HCT116 (cell line): ENCODE data around the gene CYP11A1. TPM values are rescaled to one million over a fixed set of nuclear protein-coding genes. Genes with fewer than 3 reads are reported as not detected.
A peak's percentile ranks its signal among the peaks of the same experiment; 100 is the strongest.

ENCODE experiments used
- ATAC-seq: fragments of 200-7000 bp; cut with Tn5 transposase; 2 replicates; pipeline ENCODE4 v1.9.1; 2020; ENCODE audit warnings: mild to moderate bottlenecking, moderate library complexity
- BruUV-seq: library from RNA; stranded (reverse); fragments of 400-500 nt; replicated peaks from 2 replicates; lab custom pipeline; 2021; lab: Mats Ljungman, UMichigan
- CTCF ChIA-PET: fragments of 300-600 bp; sonication (Branson Sonifier 250); formaldehyde crosslinking; loops from one replicate; lab custom pipeline; 2021; ENCODE audit warnings: antibody characterized with exemption; lab: Charles Lee
- POLR2A ChIA-PET: fragments of 300-600, 350-600 bp; sonication (Branson Sonifier 250); formaldehyde crosslinking; loops from one replicate; lab custom pipeline; 2021; ENCODE audit warnings: antibody characterized with exemption; lab: Charles Lee
- RAD21 ChIA-PET, 2 experiments: fragments of 300-600 bp; sonication (Branson Sonifier 250); formaldehyde crosslinking; loops; one replicate each; lab custom pipeline; 2023; ENCODE audit warnings: low total read pairs in 2 of 2; ENCODE audit not compliant: uncharacterized antibody in 2 of 2, unreplicated experiment in 2 of 2, low non-redundant PET in 1 of 2; lab: Charles Lee
- DNase-seq: peaks from one replicate; pipeline ENCODE4 v3.0.0-alpha.2; 2010; ENCODE audit warnings: low read depth, low spot score
- H2AFZ ChIP-seq: fragments of 200-600 bp; shearing (Covaris generic), sonication (generic); 2 replicates; pipeline ENCODE4 v1.6.1; 2017; ENCODE audit warnings: low read depth, mixed run types, mixed read lengths, antibody characterized with exemption, low read length; ENCODE audit not compliant: poor library complexity, severe bottlenecking
- H3K27ac ChIP-seq: 2 replicates; pipeline ENCODE4 v1.5.1; 2012; ENCODE audit warnings: low read depth, low read length
- H3K27me3 ChIP-seq: fragments of 200-600 bp; sonication (generic); 2 replicates; pipeline ENCODE4 v1.6.1; 2016; ENCODE audit warnings: mixed run types, low read length, mixed read lengths; ENCODE audit not compliant: insufficient read depth
- H3K36me3 ChIP-seq, 2 experiments: fragments of 200-500 bp in 1 of 2; fragments of 200-600 bp in 1 of 2; sonication (Bioruptor generic) in 1 of 2; sonication (generic) in 1 of 2; 2 replicates each; pipeline versions ENCODE4 v1.5.1 to v1.6.1; 2014 to 2016; ENCODE audit warnings: low read length in 2 of 2, inconsistent platforms in 1 of 2, mixed read lengths in 1 of 2, mixed run types in 1 of 2; ENCODE audit not compliant: insufficient read depth in 2 of 2, control insufficient read depth in 1 of 2
- H3K4me1 ChIP-seq, 2 experiments: fragments of 200-600 bp in 1 of 2; sonication (generic) in 1 of 2; 2 replicates each; pipeline versions ENCODE4 v1.5.1 to v1.6.1; 2012 to 2017; ENCODE audit warnings: low read length in 2 of 2, inconsistent platforms in 1 of 2, mild to moderate bottlenecking in 1 of 2, mixed read lengths in 1 of 2, mixed run types in 1 of 2, moderate library complexity in 1 of 2; ENCODE audit not compliant: insufficient read depth in 2 of 2, control insufficient read depth in 1 of 2
- H3K4me2 ChIP-seq: fragments of 200-600 bp; sonication (generic); 2 replicates; pipeline ENCODE4 v1.6.1; 2017; ENCODE audit warnings: mixed run types, low read length, mixed read lengths
- H3K4me3 ChIP-seq, 2 experiments: fragments of 200-600 bp in 1 of 2; sonication (generic) in 1 of 2; replicated peaks in 1 of 2; 2 replicates each; pipeline ENCODE4 v1.5.1; 2011 to 2016; ENCODE audit warnings: low read length in 2 of 2, control low read depth in 1 of 2, low read depth in 1 of 2, mild to moderate bottlenecking in 1 of 2, mixed read lengths in 1 of 2, mixed run types in 1 of 2
- H3K79me2 ChIP-seq: fragments of 200-600 bp; sonication (generic); 2 replicates; pipeline ENCODE4 v1.6.1; 2017; ENCODE audit warnings: mild to moderate bottlenecking, mixed run types, low read length, moderate library complexity, mixed read lengths; ENCODE audit not compliant: insufficient read depth
- H3K9ac ChIP-seq: fragments of 200-600 bp; sonication (generic); 2 replicates; pipeline ENCODE4 v1.6.1; 2016; ENCODE audit warnings: low read length, mixed read lengths
- H3K9me2 ChIP-seq: fragments of 200-600 bp; sonication (generic), shearing (Covaris generic); 2 replicates; pipeline ENCODE4 v1.6.1; 2017; ENCODE audit warnings: mixed run types, mild to moderate bottlenecking, moderate library complexity; ENCODE audit not compliant: insufficient read depth
- H3K9me3 ChIP-seq, 2 experiments: fragments of 200-500 bp in 1 of 2; fragments of 200-600 bp in 1 of 2; sonication (Bioruptor generic) in 1 of 2; sonication (generic) in 1 of 2; 2 replicates each; pipeline ENCODE4 v1.6.1; 2014 to 2017; ENCODE audit warnings: low read length in 2 of 2, mixed read lengths in 2 of 2, inconsistent platforms in 1 of 2, low read depth in 1 of 2, mild to moderate bottlenecking in 1 of 2, mixed run types in 1 of 2, moderate library complexity in 1 of 2; ENCODE audit not compliant: control insufficient read depth in 1 of 2, insufficient read depth in 1 of 2
- H4K20me1 ChIP-seq: fragments of 200-600 bp; sonication (generic), shearing (Covaris generic); 2 replicates; pipeline ENCODE4 v1.6.1; 2017; ENCODE audit warnings: mixed run types, mild to moderate bottlenecking, moderate library complexity; ENCODE audit not compliant: insufficient read depth
- CEBPB ChIP-seq: IDR thresholded peaks from 2 replicates; pipeline ENCODE4 v1.6.1; 2012; ENCODE audit warnings: low read depth
- ELF1 ChIP-seq: IDR thresholded peaks from 2 replicates; pipeline ENCODE4 v1.6.1; 2012; ENCODE audit warnings: low read depth, borderline replicate concordance
- POLR2A ChIP-seq: IDR thresholded peaks from 2 replicates; pipeline ENCODE4 v1.7.0; 2011; ENCODE audit warnings: borderline replicate concordance; ENCODE audit not compliant: insufficient read depth, insufficient read length; ENCODE audit errors: extremely low read depth
- POLR2AphosphoS5 ChIP-seq: IDR thresholded peaks from 2 replicates; pipeline ENCODE4 v1.6.1; 2011; ENCODE audit warnings: mild to moderate bottlenecking, low read depth, low read length, moderate library complexity
- RAD21 ChIP-seq: IDR thresholded peaks from 2 replicates; pipeline ENCODE4 v1.6.1; 2012; ENCODE audit warnings: low read depth, mild to moderate bottlenecking
- REST ChIP-seq: IDR thresholded peaks from 2 replicates; pipeline ENCODE4 v1.6.1; 2012; ENCODE audit warnings: low read depth
- SRF ChIP-seq: IDR thresholded peaks from 2 replicates; pipeline ENCODE4 v1.6.1; 2012; ENCODE audit warnings: low read depth
- intact Hi-C: fragments of 100-400 bp; cut with micrococcal nuclease; formaldehyde crosslinking; loops from 2 replicates; pipeline ENCODE4 v1.10.0; 2022
- total RNA-seq: library from RNA; stranded (reverse); gene quantifications from one replicate; pipeline ENCODE4 v1.2.1, GENCODE V29; 2021; ENCODE audit not compliant: unreplicated experiment
- TF ChIP-seq, protein P1 (sequence below), 3 experiments: fragments of 200-600 bp in 1 of 3; sonication (generic) in 1 of 3; IDR thresholded peaks in 2 of 3; conservative IDR thresholded peaks in 1 of 3; 2 replicates each; pipeline ENCODE4 v1.5.1; 2012 to 2017; ENCODE audit warnings: low read depth in 2 of 3, low read length in 2 of 3, antibody characterized with exemption in 1 of 3, borderline replicate concordance in 1 of 3, control low read depth in 1 of 3, mild to moderate bottlenecking in 1 of 3, mixed read lengths in 1 of 3, mixed run types in 1 of 3, moderate library complexity in 1 of 3; ENCODE audit not compliant: insufficient read depth in 1 of 3

CYP11A1 gene
- total RNA-seq, 1 experiment from 2014 or later = 0.57 TPM

GRCh38 chr15:74373731-74374647 is 6.5 kb upstream of the CYP11A1 start:
- Histone ChIP-seq H3K4me1 (peaks cover 10 to 24% of the 10 kb centered on the region in 2 experiments; a peak in 3 of 4 replicates), H4K20me1 (no peaks in the 10 kb centered on the region), H3K4me3 (peak overlapping the region; percentile 54 to 56), H3K27ac (peak overlapping the region; percentile 57), H3K9ac (peak overlapping the region; percentile 39), H3K79me2 (no peaks in the 10 kb centered on the region), H2AFZ (peak overlapping the region; percentile 19), H3K36me3 (no peaks in the 10 kb centered on the region), H3K27me3 (peaks cover 14% of the 10 kb centered on the region), H3K9me3 (no peaks in the 10 kb centered on the region), H3K9me2 (no peaks in the 10 kb centered on the region), H3K4me2 (peak overlapping the region; percentile 86)
- TF ChIP-seq SRF (no peak), POLR2AphosphoS5 (peak; percentile 40; the same call in 1 of the 2 replicates), RAD21 (no peak), CEBPB (no peak), REST (no peak), POLR2A (peak; percentile 47), ELF1 (no peak)
- TF ChIP-seq, protein P1, sequence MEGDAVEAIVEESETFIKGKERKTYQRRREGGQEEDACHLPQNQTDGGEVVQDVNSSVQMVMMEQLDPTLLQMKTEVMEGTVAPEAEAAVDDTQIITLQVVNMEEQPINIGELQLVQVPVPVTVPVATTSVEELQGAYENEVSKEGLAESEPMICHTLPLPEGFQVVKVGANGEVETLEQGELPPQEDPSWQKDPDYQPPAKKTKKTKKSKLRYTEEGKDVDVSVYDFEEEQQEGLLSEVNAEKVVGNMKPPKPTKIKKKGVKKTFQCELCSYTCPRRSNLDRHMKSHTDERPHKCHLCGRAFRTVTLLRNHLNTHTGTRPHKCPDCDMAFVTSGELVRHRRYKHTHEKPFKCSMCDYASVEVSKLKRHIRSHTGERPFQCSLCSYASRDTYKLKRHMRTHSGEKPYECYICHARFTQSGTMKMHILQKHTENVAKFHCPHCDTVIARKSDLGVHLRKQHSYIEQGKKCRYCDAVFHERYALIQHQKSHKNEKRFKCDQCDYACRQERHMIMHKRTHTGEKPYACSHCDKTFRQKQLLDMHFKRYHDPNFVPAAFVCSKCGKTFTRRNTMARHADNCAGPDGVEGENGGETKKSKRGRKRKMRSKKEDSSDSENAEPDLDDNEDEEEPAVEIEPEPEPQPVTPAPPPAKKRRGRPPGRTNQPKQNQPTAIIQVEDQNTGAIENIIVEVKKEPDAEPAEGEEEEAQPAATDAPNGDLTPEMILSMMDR (IDR thresholded peaks at IDR 0.05 in 2 of 3, conservative IDR thresholded peaks at IDR 0.05 in 1 of 3; ENCODE audit: borderline replicate concordance in 1 of 3, insufficient read depth in 1 of 3, low read depth in 2 of 3, low read length in 2 of 3) = peak in 2 of 3 experiments; percentile 88 to 89; a peak in 4 of 6 replicates
- POLR2A ChIA-PET = interaction anchor here (0.6 to 0.7 kb wide), 2 partner anchors 152 to 385 kb away, joined by 3 to 5 read pairs; no protein-coding TSS in a partner anchor
- RAD21 ChIA-PET = interaction anchor here in 1 of 2 experiments (0.9 to 1.0 kb wide), 2 partner anchors 65 to 258 kb away, joined by 4 to 5 read pairs; no protein-coding TSS in a partner anchor
- BruUV-seq = no TSS peak
- CTCF ChIA-PET = interaction anchor here (0.6 to 3.7 kb wide), 21 partner anchors 11 to 397 kb away, joined by 3 to 26 read pairs (median 4); partner anchors contain the start of gene UBL7
- ATAC-seq = peak; percentile 93
- intact Hi-C loops = loop anchor here (1.0 to 10.0 kb wide), 6 partner anchors 65 to 611 kb away; no protein-coding TSS in a partner anchor
- DNase-seq = peak; percentile 82
